Measurements from ENCODE around the gene CYP26B1. TPM values are rescaled to one million over a fixed set of nuclear protein-coding genes. Genes with fewer than 3 reads are reported as not detected.

Gene CYP26B1
- total RNA-seq, 4 donors from 2014 or later: 1.8 to 4.8 (median 2.3) TPM

- no peaks in the 10 kb centered on the region for H3K9me3 ChIP-seq
- DNase-seq (no peak), ATAC-seq (no peak)
- H3K4me3 ChIP-seq: no peak overlapping the region
- H3K27me3 ChIP-seq: no peaks in the 10 kb centered on the region
- H3K36me3 ChIP-seq: no peaks in the 10 kb centered on the region
- intact Hi-C loops (cut with DNase I; ENCODE audit: low total_unique reads): no loop called here
- no peak overlapping the region for H3K27ac ChIP-seq
- no peak for TF ChIP-seq POLR2A (IDR thresholded peaks at IDR 0.05)
- TF ChIP-seq CTCF (IDR thresholded peaks at IDR 0.05 in 4 of 5, conservative IDR thresholded peaks at IDR 0.05 in 1 of 5): no peak
- H3K4me1 ChIP-seq: no peaks in the 10 kb centered on the region
- in situ Hi-C loops (cut with MboI; ENCODE audit: low sequenced_read_pairs in 4 of 4): no loop called here
Measured at GRCh38 chr2:72127401-72128058, 20.1 kb downstream of the CYP26B1 start.

DNA sequence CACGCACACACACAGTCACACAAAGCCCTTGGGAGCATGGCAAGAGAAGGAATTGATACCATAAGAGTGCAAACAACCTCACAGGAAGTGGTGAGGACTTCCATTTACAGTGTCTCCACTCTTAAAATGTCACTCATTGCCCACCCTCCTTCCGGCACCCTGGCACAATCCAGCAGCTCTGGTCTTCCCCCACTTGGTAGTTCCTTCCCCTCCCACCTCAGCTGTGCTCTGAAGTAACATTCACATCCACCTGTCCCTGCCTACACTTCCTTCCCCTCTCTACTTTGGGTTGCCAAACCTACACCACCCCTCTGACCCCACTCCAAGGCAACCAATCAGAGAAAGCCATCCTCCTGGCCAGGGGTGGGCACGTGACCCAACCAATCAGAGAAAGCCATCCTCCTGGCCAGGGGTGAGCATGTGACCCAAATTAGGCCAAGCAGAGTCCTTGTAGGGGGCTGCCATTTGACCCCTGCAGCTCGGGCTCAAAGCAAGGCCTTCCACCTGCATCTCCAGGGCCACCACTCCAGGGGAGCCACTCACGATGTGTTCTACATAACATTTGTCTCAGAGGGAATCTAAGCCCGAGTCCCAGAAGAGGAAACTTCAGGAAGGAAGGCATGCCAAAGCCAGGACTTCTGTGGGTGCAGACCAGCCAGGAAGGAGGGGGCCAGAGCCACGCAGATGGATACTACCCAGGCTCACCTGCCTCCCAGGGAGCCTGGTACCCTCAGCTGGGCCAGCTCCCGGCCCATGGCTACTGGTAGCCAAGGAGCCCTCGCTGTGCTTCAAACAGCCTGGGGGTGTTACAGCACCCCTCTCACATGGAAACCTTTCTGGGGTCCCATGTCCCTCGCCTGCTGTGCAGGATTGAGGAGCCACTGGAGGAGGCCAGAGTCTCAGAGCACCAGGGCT, 21.2 kb downstream of the CYP26B1 start:
- H3K36me3 ChIP-seq: no peaks in the 10 kb centered on the region
- no peak for ATAC-seq
- no peaks in the 10 kb centered on the region for H3K9me3 ChIP-seq
- intact Hi-C loops (cut with DNase I; ENCODE audit: low total_unique reads) (no loop called here), in situ Hi-C loops (cut with MboI; ENCODE audit: low sequenced_read_pairs in 4 of 4) (no loop called here)
- no peaks in the 10 kb centered on the region for H3K4me1 ChIP-seq
- H3K4me3 ChIP-seq: no peak overlapping the region
- no peak overlapping the region for H3K27ac ChIP-seq
- TF ChIP-seq POLR2A (IDR thresholded peaks at IDR 0.05) (no peak), CTCF (IDR thresholded peaks at IDR 0.05 in 4 of 5, conservative IDR thresholded peaks at IDR 0.05 in 1 of 5) (no peak)
- no peaks in the 10 kb centered on the region for H3K27me3 ChIP-seq
- DNase-seq: no peak

DNA sequence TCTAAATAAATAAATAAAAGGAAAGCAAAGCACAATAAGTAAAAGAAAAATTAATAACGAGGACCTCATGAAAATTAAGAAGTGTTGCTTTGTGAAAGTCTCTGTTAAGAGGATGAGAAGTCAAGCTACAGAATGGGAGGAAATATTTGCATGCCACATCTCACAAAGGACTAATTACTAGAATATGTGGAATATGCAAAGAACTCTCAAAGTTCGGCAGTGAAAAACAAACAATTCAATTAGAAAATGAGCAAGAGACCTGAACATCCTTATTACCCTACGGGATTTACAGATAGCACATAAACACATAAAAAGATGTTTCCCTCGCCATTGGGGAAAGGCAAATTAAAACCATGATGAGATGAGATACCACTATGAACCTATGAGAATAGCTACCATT, 23.3 kb downstream of the CYP26B1 start:
- TF ChIP-seq CTCF (IDR thresholded peaks at IDR 0.05 in 4 of 5, conservative IDR thresholded peaks at IDR 0.05 in 1 of 5) (no peak), POLR2A (IDR thresholded peaks at IDR 0.05) (no peak)

DNA sequence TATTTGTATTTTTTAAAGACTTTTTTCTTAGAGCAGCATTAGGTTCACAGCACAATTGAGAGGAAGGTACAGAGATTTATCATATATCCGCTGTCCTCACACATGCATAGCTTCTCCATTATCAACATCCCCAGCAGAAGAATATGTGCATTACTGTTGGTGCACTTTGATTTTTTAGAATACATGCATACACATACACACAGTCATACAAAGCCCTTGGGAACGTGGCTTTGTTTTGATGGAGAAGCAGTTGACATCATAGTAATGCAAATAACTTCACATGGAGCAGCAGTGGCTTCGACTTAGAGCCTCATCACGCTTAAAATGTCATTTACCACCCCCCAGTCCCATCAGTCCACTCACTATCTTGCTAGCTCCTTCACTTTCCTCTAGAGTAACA, 26.5 kb downstream of the CYP26B1 start:
- no peak for ATAC-seq
- no peaks in the 10 kb centered on the region for H3K36me3 ChIP-seq

More for the DNA sequence above, 23.3 kb downstream of the CYP26B1 start:
- Histone ChIP-seq H3K36me3 (no peaks in the 10 kb centered on the region), H3K9me3 (no peaks in the 10 kb centered on the region), H3K4me1 (no peaks in the 10 kb centered on the region), H3K27ac (no peak overlapping the region), H3K27me3 (no peaks in the 10 kb centered on the region), H3K4me3 (no peak overlapping the region)
- DNase-seq (no peak), ATAC-seq (no peak)
- intact Hi-C loops (cut with DNase I; ENCODE audit: low total_unique reads): no loop called here
- in situ Hi-C loops (cut with MboI; ENCODE audit: low sequenced_read_pairs in 4 of 4): no loop called here

More for the DNA sequence above, 26.5 kb downstream of the CYP26B1 start:
- Histone ChIP-seq H3K27me3 (peaks cover 0 to 2% (median 0%) of the 10 kb centered on the region in 3 donors), H3K4me1 (no peaks in the 10 kb centered on the region), H3K27ac (no peak overlapping the region), H3K9me3 (no peaks in the 10 kb centered on the region), H3K4me3 (no peak overlapping the region)
- no peak for TF ChIP-seq POLR2A (IDR thresholded peaks at IDR 0.05)
- TF ChIP-seq CTCF (IDR thresholded peaks at IDR 0.05 in 4 of 5, conservative IDR thresholded peaks at IDR 0.05 in 1 of 5): no peak
- intact Hi-C loops (cut with DNase I; ENCODE audit: low total_unique reads) (no loop called here), in situ Hi-C loops (cut with MboI; ENCODE audit: low sequenced_read_pairs in 4 of 4) (no loop called here)
- DNase-seq: no peak
